Activated T-cell treated with anti-CD3 and anti-CD28 coated beads for 48 hours (primary cell): ENCODE data around the gene CRNKL1.
"Not testable (repeated sequence)": the region's sequence is repeated elsewhere in the genome, so short reads cannot be mapped to it uniquely, and the experiment has no call there.

Experiments
- DNase-seq: peaks from one replicate; pipeline ENCODE4 v3.0.0-alpha.2; 2020; ENCODE audit warnings: low read depth

The CRNKL1 gene

DNA sequence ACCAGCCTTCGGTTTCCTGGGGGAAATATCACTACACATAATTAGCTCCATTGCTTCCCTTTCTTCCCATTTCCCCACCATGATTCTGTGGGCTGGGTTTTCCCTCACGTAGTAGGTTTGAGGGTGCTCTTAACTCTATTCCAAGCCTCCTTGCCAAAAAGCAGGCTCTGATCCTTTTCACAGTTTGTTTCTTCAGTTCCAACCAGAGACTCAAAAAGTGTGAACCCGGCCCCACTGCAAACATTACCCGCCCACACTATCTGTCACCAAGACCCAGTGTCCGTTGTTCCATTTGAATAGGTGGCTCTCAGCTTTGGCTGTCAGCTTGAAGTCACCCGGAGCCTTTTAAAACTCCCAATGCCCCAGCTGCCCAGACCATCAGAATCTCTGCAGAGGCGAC, 46.9 kb downstream of the CRNKL1 start:
- no peak for DNase-seq

DNA sequence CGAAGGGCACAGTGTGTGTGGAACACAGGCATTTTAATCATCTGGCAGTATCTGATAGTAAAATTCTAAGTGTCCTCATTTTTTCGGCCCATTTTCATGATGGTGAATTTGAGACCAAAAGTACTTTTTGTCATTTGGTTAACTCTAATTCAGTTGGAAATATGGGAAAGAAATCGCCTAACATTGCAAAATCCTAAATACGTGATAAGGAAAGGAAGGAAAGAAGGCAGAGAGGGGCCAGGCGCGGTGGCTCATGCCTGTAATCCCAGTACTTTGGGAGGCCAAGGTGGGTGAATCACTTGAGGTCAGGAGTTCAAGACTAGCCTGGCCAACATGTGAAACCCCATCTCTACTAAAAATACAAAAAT, 48.3 kb downstream of the CRNKL1 start:
- DNase-seq = not testable (repeated sequence)

- no peak for DNase-seq
These were observed 49.0 kb downstream of the CRNKL1 start for GRCh38 chr20:20003031-20003954.

DNA sequence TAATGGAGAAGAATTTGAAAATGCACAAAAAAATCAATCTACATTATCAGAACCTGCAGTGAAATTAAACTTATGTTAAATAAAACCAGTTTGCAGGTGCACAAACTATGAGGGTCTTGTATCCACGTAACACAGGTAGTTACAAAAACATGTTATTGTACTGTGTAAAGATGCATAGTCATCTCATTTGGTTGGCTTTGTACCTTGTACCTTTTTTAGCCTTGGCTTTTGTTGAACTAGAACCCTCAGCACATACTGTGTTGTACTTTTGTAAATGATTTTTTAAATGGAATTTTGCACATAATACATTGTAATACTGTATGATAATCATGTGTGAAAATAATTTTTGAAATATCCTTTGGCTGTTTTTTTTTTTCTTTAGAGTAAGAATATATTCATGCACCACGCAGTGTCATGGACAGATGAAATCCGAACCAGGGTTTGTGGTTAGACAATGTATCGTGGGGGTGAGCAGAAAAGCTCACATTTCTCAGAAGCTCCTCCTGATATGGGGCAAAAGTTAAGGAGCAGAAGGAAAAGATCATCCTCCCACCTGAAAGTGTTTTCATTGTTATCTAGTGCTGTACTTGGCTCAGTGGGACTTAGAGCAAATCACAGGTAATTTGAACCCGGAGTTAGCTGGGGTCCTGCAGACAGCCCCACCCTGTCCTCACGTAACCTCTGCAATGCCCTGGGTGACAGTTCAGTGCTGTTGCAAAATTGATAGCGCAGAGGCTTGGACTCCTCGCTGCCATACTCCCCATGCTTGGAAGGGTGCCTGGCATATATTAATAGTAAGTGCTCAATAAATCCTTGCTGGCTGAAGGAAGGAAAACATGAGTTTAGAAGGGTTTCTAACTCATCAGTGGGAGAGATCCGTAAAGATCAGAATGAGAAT, 49.9 kb downstream of the CRNKL1 start:
- no peak for DNase-seq

DNA sequence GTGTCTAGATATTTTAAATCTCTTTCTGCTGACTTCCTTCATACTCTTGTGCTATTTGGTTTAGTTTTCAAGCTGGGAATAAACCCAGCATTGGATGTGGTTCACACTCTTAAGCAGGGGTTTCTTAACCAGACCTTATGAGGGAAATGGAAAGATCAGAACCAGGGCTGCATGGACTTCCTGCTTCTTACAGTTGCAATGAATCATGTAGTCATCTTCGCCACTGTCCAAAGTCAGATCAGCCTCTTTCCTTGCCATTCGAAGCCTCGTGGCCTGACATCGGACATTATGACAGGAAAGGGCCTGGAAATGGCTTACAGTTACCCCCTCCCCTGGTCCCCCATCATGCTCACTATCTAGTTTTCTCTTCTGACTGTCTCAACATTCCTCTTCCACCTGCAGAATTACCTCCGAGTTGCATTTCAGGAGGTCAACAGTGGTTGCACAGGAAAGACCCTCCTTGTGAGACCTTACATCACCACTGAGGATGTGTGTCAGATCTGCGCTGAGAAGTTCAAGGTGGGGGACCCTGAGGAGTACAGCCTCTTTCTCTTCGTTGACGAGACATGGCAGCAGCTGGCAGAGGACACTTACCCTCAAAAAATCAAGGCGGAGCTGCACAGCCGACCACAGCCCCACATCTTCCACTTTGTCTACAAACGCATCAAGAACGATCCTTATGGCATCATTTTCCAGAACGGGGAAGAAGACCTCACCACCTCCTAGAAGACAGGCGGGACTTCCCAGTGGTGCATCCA, 51.9 kb downstream of the CRNKL1 start:
- no peak for DNase-seq

GRCh38 chr20:19998990-19999705, 53.1 kb downstream of the CRNKL1 start:
- DNase-seq = no peak

- no peak for DNase-seq
These were observed 55.3 kb downstream of the CRNKL1 start for GRCh38 chr20:19996917-19997316.

DNA sequence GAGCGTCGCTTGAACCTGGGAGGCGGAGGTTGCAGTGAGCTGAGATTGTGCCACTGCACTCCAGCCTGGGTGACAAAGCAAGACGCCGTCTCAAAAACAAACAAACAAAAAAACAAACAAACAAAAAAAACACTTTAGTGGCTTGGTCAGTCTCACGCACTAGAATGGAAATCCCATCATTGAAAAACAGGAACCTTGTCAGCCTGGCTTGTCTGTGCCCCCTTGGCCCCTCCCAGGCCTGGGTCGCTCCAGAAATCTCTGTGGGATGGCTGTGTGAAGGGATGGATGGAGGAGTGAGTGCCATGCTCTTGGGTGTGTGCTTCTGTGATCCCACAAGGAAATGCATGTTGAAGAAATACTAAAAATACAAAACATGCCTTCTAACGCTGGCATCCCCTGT, 56.0 kb downstream of the CRNKL1 start:
- DNase-seq = no peak

GRCh38 chr20:19995220-19995863, 56.9 kb downstream of the CRNKL1 start:
- peak; percentile 6 for DNase-seq

GRCh38 chr20:19993958-19994669, 58.2 kb downstream of the CRNKL1 start:
- no peak for DNase-seq

DNA sequence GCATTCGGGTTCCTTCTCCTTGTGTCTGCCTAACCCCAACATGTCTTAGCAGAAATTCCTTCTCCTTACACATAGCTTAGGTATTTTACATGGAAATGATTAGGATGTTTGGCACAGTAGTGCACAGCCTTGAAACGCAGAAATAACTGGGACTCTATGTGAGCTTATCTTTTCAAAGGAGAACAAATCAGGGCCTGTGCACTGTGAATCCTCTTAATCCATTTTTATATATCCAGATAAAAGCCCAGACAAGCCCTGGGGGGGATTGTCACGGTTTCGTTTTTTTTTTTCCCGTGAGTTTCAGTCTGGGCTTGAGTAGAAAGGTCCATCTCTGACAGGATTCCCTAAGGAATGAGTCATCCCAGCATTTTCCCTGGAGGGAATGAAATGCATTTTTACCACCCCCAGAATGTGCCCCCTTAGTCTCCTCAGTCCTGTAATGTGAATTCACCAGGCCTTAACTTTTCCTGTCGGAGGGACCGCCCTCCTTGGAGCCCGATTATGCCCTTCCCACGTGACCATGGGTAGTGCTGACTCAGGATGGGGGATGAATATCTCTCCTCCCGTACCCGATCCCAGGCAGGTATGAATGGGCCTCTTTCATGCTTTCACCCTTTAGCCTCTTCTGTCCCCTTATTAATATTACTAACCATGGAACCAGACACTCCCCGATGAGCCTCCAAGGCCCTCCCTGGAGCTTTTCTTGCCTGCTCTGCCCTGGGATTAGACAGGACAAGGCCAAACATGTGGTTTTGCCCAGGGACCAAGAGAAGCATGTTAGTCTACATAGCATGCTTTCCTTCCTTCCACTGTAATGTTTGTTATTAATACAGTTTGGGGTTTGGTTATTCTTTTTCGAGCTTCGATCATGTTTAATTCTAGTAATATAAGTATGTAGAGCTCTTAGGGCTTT, 59.0 kb downstream of the CRNKL1 start:
- DNase-seq = no peak

- no peak for DNase-seq
These were observed 60.4 kb downstream of the CRNKL1 start for GRCh38 chr20:19991854-19992253.

GRCh38 chr20:19991308-19991707, 61.0 kb downstream of the CRNKL1 start:
- no peak for DNase-seq

GRCh38 chr20:19990850-19991249, 61.4 kb downstream of the CRNKL1 start:
- DNase-seq = no peak

GRCh38 chr20:19987046-19987445, 65.2 kb downstream of the CRNKL1 start:
- no peak for DNase-seq

DNA sequence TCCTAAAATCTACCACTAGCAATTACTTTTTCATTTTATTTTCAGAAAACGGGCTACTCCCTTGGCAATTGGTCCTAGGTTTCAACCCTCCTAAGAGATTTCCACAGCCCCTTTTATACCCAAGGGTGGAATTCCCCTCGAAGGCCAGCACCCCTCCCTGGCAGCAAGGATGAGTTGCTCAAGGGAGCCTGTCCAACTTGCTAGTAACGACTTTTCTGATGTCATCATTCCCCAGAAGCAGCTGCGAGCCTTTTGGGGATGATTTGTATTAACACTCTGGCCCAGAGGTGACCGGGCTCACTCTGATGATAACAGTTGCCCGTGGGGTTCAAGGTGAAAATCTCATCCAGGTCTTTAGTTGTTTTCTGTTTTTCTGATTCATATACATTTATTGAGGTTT, 65.8 kb downstream of the CRNKL1 start:
- DNase-seq = no peak
